Measurements from ENCODE around the gene AOPEP. TPM values are rescaled to one million over a fixed set of nuclear protein-coding genes. Genes with fewer than 3 reads are reported as not detected.

AOPEP gene
- total and polyA plus RNA-seq, 2 of the 13 experiments (the other 11 are each of a cell fraction or from before 2014, with no cell fraction given): 22.2 to 41.6 TPM

GRCh38 chr9:94918038-94918753 lies 191.7 kb downstream of the AOPEP start (continued):
- no peak for TF ChIP-seq KIAA2018 (CRISPR knock-in tag; IDR thresholded peaks at IDR 0.05; ENCODE audit: borderline replicate concordance)
- no peak for TF ChIP-seq BRCA1 (CRISPR knock-in tag; IDR thresholded peaks at IDR 0.05)
- no peak for TF ChIP-seq DR1 (CRISPR knock-in tag; IDR thresholded peaks at IDR 0.05)
- TF ChIP-seq TOPORS (CRISPR knock-in tag; IDR thresholded peaks at IDR 0.05): no peak
- TF ChIP-seq UBTF (CRISPR knock-in tag; IDR thresholded peaks at IDR 0.05): no peak
- no peak for TF ChIP-seq ADNP (CRISPR knock-in tag; IDR thresholded peaks at IDR 0.05)
- no peak for TF ChIP-seq ATF7 (IDR thresholded peaks at IDR 0.05)
- no peak for TF ChIP-seq ATF7 (CRISPR knock-in tag; IDR thresholded peaks at IDR 0.05)
- no peak for TF ChIP-seq ZNF703 (CRISPR knock-in tag; IDR thresholded peaks at IDR 0.05; ENCODE audit: borderline replicate concordance)
